ENCODE measurements around the gene C1orf167. TPM values are rescaled to one million over a fixed set of nuclear protein-coding genes. Genes with fewer than 3 reads are reported as not detected.

The C1orf167 gene
- total and polyA plus RNA-seq, 2 of the 8 experiments (the other 6 are each of a cell fraction or from before 2014, with no cell fraction given), result 0.70 to 1.3 TPM

DNA sequence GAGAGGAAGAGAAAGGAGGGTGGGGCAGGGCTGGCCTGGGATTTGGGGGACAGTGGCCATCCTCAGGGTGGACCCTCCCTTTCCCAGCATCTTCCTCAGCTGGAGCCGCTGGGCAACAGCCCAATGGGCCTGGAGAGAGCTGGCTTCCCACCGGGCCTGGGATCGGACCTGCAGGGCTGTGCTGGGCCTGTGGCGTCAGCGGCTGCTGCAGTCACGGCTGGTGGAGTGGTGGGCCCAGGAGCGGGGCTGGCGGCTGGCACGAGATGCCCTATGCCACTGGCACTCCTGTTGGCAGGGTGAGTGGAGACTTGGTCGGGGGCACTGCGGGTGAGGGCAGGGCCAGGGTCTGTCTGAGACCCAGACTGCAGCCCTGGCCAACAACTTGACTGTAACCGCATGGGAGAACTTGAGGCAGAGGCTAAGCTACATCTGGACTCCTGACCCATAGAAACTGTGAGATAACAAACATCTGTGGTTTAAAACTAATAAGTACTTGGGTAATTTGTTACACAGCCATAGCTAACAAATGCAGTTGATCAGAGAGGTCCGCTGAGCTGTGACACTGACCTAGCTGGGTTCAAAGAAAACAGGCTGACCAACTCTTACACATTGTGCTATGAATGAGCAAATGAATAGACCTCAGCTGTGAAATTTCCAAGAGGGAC is 17.9 kb downstream of the C1orf167 start:
- FAIRE-seq (no peak), DNase-seq (ENCODE audit: low read depth in 1 of 2, low spot score in 2 of 2) (no peak)
- Histone ChIP-seq H3K9me3 (ENCODE audit: insufficient read depth in 2 of 2, low read depth in 1 of 2, low read length in 1 of 2) (no peaks in the 10 kb centered on the region), H3K27ac (ENCODE audit: low read depth, low read length) (no peak overlapping the region), H3K4me1 (replicated peaks in 1 of 4; ENCODE audit: control insufficient read depth in 3 of 4, insufficient read depth in 4 of 4, low read length in 3 of 4) (peaks cover 0 to 8% (median 6%) of the 10 kb centered on the region in 4 experiments; a peak in 6 of 7 replicates), H3K27me3 (replicated peaks in 1 of 4; ENCODE audit: control insufficient read depth in 3 of 4, extremely low read depth in 1 of 4, insufficient read depth in 3 of 4, low read length in 3 of 4) (no peaks in the 10 kb centered on the region), H2BK15ac (ENCODE audit: low read length) (no peak overlapping the region), H3K36me3 (ENCODE audit: control insufficient read depth in 2 of 4, insufficient read depth in 4 of 4, low read length in 3 of 4) (no peaks in the 10 kb centered on the region), H3K4ac (replicated peaks; ENCODE audit: insufficient read length, low read depth, low read length) (no peak overlapping the region), H4K8ac (ENCODE audit: extremely low read depth, insufficient read depth, low read length) (no peak overlapping the region), H3K14ac (ENCODE audit: insufficient read length) (no peak overlapping the region), H4K5ac (ENCODE audit: insufficient read length, low read depth, low read length) (no peak overlapping the region), H4K20me1 (replicated peaks in 1 of 2; ENCODE audit: control insufficient read depth in 1 of 2, insufficient read depth in 2 of 2, low read length in 2 of 2) (no peaks in the 10 kb centered on the region), H3K4me3 (ENCODE audit: extremely low read depth in 1 of 4, insufficient read depth in 2 of 4, low read depth in 3 of 4, low read length in 4 of 4) (no peak overlapping the region), H3K79me1 (ENCODE audit: low read depth, low read length) (no peaks in the 10 kb centered on the region), H3K9ac (replicated peaks in 1 of 4; ENCODE audit: extremely low read depth in 1 of 4, low read depth in 3 of 4, low read length in 3 of 4) (no peak overlapping the region), H2AK5ac (ENCODE audit: low read depth, low read length) (no peak overlapping the region), H3K23ac (ENCODE audit: insufficient read length) (no peak overlapping the region), H2BK120ac (replicated peaks; ENCODE audit: low read depth, low read length) (no peak overlapping the region), H4K91ac (replicated peaks; ENCODE audit: insufficient read length, low read length) (no peak overlapping the region), H2BK12ac (ENCODE audit: low read depth, low read length) (no peak overlapping the region), H2BK20ac (ENCODE audit: low read length) (no peak overlapping the region), H3K18ac (ENCODE audit: extremely low read depth, low read length) (no peak overlapping the region), H2BK5ac (ENCODE audit: low read depth, low read length) (no peak overlapping the region; the same call in 1 of the 2 replicates), H3K23me2 (ENCODE audit: low read depth, low read length) (no peaks in the 10 kb centered on the region), H2AFZ (ENCODE audit: low read length) (no peak overlapping the region), H3K56ac (replicated peaks; ENCODE audit: insufficient read length, low read depth, low read length) (no peak overlapping the region), H3K79me2 (ENCODE audit: control insufficient read depth in 1 of 2, insufficient read depth in 2 of 2, low read length in 2 of 2) (no peaks in the 10 kb centered on the region), H3K4me2 (ENCODE audit: insufficient read depth in 1 of 2, low read depth in 2 of 2, low read length in 2 of 2) (no peak overlapping the region)
- TF ChIP-seq KDM4A (IDR thresholded peaks at IDR 0.05; ENCODE audit: low read depth, low read length, severe bottlenecking), result no peak
- no peak for TF ChIP-seq RFX5 (IDR thresholded peaks at IDR 0.05; ENCODE audit: borderline replicate concordance, low read depth, low read length)
- no peak for TF ChIP-seq SRF (IDR thresholded peaks at IDR 0.05; ENCODE audit: low read depth, low read length)
- TF ChIP-seq, protein P1, sequence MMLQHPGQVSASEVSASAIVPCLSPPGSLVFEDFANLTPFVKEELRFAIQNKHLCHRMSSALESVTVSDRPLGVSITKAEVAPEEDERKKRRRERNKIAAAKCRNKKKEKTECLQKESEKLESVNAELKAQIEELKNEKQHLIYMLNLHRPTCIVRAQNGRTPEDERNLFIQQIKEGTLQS (IDR thresholded peaks at IDR 0.05; ENCODE audit: insufficient read depth, low read depth, low read length), result no peak
- TF ChIP-seq NANOG (IDR thresholded peaks at IDR 0.05; ENCODE audit: insufficient read depth, low read depth, low read length, poor library complexity, severe bottlenecking), result no peak
- no peak for TF ChIP-seq TCF12 (IDR thresholded peaks at IDR 0.05; ENCODE audit: low read depth, low read length)
- no peak for TF ChIP-seq JUN (IDR thresholded peaks at IDR 0.05; ENCODE audit: low read depth, low read length)
- TF ChIP-seq FOSL1 (IDR thresholded peaks at IDR 0.05; ENCODE audit: insufficient read depth, low read depth, low read length), result no peak
- no peak for TF ChIP-seq GABPA (IDR thresholded peaks at IDR 0.05; ENCODE audit: borderline replicate concordance, insufficient read depth, low read length)
- no peak for TF ChIP-seq TEAD4 (IDR thresholded peaks at IDR 0.05; ENCODE audit: low read depth, low read length)
- no peak for TF ChIP-seq CEBPB (IDR thresholded peaks at IDR 0.05; ENCODE audit: low read depth, low read length)
- TF ChIP-seq ZNF274 (IDR thresholded peaks at IDR 0.05; ENCODE audit: borderline replicate concordance, extremely low read depth, low read length), result no peak
- TF ChIP-seq POU5F1 (IDR thresholded peaks at IDR 0.05; ENCODE audit: low read depth, low read length), result no peak
- 83% methylated on average over 13 of the region's 13 CpGs; no CpG with 5 or more reads in 1 of the 2 experiments for WGBS, 2 experiments (ENCODE audit: extremely low coverage in 1 of 2, insufficient coverage in 1 of 2, insufficient read length in 1 of 2, insufficient replicate concordance in 2 of 2, low coverage in 1 of 2, low lambda C conversion rate in 2 of 2, missing lambda C conversion rate in 1 of 2)
- POLR2A ChIA-PET (ENCODE audit: partially characterized antibody), result interaction anchor here (1.0 to 1.2 kb wide), 2 partner anchors 9 to 18 kb away, joined by 3 read pairs; no protein-coding TSS in a partner anchor
- CTCF ChIA-PET (ENCODE audit: partially characterized antibody), result interaction anchor here (0.6 to 2.9 kb wide), 6 partner anchors 10 to 207 kb away, joined by 3 to 8 read pairs (median 3); partner anchors contain the start of gene AGTRAP
